Skeletal muscle satellite cell (primary cell): ENCODE measurements around the gene CNTD1.
A peak's percentile ranks its signal among the peaks of the same experiment; 100 is the strongest.

Experiments
- H3K27me3 ChIP-seq: 2 replicates; pipeline ENCODE4 v1.7.0; 2013; ENCODE audit warnings: low read length; ENCODE audit not compliant: control insufficient read depth, insufficient read depth
- H3K36me3 ChIP-seq: 2 replicates; pipeline ENCODE4 v1.7.0; 2013; ENCODE audit warnings: mild to moderate bottlenecking, control low read depth, low read length; ENCODE audit not compliant: insufficient read depth
- H3K4me1 ChIP-seq: 2 replicates; pipeline ENCODE4 v1.7.0; 2013; ENCODE audit warnings: low read length; ENCODE audit not compliant: control insufficient read depth, insufficient read depth
- H3K4me2 ChIP-seq: 2 replicates; pipeline ENCODE4 v1.7.0; 2013; ENCODE audit warnings: mild to moderate bottlenecking, low read length
- H3K4me3 ChIP-seq: 2 replicates; pipeline ENCODE4 v1.7.0; 2013; ENCODE audit warnings: low read length
- H3K9ac ChIP-seq: 2 replicates; pipeline ENCODE4 v1.7.0; 2013; ENCODE audit warnings: mild to moderate bottlenecking, low read depth, low read length, moderate library complexity
- H3K9me3 ChIP-seq: replicated peaks from 2 replicates; pipeline ENCODE4 v1.7.0; 2013; ENCODE audit warnings: mild to moderate bottlenecking, control low read depth, low read length

Gene CNTD1

DNA sequence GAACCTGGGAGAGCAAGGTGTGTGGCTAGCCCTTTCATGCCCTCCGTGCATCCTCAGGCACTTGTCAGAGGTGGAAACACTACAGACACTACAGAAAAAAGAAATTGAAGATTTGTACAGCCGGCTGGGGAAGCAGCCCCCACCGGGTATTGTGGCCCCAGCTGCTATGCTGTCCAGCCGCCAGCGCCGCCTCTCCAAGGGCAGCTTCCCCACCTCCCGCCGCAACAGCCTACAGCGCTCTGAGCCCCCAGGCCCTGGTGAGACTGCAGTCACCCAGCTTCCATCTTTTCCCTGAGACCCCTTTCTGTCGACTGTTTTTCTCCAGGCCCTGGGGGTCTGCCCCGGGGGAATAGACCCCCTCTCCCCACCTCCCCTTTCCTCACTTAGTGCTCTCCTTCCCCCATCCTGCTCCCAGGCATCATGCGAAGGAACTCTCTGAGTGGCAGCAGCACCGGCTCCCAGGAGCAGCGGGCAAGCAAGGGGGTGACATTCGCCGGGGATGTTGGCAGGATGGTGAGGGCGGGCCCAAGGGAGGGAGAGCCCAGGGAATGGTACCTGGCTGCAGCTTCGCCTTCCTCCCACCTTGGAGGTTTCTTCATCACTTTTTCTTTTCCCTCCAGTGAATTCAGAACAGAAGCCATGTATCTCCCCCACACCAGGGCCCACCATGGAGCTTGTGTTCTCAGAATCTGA is 2.4 kb upstream of the CNTD1 start:
- Histone ChIP-seq H3K9me3 (no peaks in the 10 kb centered on the region), H3K27me3 (no peaks in the 10 kb centered on the region), H3K4me1 (peaks cover 12% of the 10 kb centered on the region), H3K9ac (no peak overlapping the region), H3K4me3 (no peak overlapping the region), H3K4me2 (no peak overlapping the region), H3K36me3 (peaks cover 6% of the 10 kb centered on the region)

DNA sequence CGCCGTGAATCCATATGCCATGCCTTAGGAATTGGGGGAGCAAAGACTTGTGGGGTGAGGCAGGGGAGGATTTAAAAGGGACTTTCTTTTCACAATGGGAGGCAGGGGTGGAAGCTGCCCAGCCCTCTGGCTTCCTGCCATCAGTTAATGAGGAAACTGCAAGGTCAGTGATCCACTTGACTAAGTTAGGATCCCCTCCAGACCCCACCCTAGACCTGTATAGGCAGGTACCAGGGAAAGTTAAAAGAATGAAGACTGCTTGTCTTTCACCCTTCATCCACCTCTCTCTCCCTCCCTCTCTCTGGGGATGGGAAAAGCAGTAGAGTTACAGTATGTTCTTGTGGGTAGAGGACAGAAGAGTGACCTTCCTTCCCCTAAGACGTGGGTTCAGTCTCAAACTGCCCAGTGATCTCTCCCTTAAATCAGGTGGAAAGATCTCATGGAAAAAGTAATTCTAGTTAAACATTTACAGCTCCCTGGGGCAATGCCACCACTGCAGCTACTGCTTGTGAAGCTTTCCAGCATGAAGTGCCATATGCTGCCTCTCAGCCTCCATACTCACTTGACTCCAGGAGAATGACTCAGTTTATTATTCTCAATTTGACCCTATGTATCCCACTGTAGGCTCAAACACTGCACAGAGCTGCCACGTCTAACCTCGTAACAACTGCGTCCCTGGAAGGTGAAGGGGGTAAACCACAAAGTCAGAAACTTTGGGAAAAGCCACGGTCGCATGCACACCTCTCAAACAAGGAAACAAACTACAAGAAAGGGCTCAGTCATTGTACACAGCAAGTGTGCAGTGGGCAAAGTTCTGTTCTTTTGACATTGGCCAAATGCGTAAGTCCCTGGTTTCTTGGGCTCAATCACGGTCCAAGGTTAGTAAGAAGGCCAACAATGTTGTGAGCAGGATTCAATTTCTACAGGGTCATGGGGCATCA is 1.3 kb upstream of the CNTD1 start:
- H3K4me1 ChIP-seq = peaks cover 12% of the 10 kb centered on the region
- H3K4me3 ChIP-seq = peak overlapping the region; percentile 93
- peaks cover 6% of the 10 kb centered on the region for H3K36me3 ChIP-seq
- peak overlapping the region; percentile 89 for H3K9ac ChIP-seq
- peak overlapping the region; percentile 82 for H3K4me2 ChIP-seq
- H3K9me3 ChIP-seq = no peaks in the 10 kb centered on the region
- H3K27me3 ChIP-seq = no peaks in the 10 kb centered on the region

DNA sequence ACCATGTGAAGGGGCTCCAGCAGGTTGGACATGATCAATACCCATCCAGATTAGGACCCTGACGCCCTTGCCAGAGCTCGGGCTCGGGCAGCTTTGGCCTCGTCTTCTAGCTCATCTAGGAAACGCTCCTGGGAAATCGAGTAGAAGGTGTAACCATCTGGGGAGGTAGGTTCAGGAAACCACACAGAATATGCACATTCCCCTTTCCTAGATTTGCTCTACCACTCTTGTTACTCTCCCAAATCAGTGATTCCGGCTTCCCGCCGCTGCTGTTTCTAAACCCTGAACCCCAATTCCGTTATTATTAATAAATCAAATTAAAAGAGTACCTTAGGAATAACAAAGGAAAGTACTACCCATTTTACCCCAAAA is 664 bp upstream of the CNTD1 start:
- Histone ChIP-seq H3K4me1 (peaks cover 13% of the 10 kb centered on the region), H3K27me3 (no peaks in the 10 kb centered on the region), H3K9ac (peak overlapping the region; percentile 89), H3K9me3 (no peaks in the 10 kb centered on the region), H3K4me3 (peak overlapping the region; percentile 93), H3K36me3 (peaks cover 6% of the 10 kb centered on the region), H3K4me2 (peak overlapping the region; percentile 82)

DNA sequence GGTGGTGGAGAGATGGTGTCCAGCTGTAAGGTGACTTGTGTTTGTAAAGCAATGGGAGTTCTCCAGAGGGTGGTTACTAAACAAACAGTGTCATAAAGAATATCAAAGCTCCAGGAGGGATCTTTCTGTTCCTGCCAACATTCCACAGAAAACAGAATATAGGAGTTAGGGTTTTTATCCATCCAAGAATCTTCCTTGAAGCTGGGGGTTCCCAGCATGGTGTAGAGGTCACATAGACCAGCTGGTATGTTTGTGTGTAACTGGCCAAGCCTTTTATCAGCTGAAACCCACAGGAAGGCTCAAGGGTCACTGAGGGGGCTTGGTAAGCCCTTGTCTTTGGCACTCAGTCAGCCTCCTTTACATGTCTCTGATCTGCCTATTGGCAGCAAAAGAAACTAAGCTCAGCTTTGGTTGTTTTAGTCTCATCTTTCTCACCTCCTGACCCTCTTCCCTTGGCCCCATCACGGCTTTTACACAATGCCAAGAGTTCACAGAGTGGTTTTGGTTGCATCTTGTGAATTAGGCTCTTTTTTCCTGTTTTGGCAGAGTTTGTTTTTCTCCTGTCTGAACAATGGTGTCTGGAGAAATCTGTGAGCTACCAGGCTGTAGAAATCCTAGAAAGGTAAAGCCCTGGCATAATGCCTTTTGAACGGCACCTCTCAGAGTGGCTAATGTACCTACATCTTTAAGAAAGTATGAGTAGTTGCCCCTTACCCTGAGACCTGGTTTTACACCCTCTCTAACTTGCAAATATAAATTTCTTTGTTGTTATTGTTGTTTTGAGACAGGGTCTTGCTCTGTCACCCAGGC is 4.6 kb downstream of the CNTD1 start:
- H3K9me3 ChIP-seq = no peaks in the 10 kb centered on the region
- H3K4me1 ChIP-seq = peaks cover 9% of the 10 kb centered on the region
- no peak overlapping the region for H3K9ac ChIP-seq
- H3K4me3 ChIP-seq = no peak overlapping the region
- H3K36me3 ChIP-seq = no peaks in the 10 kb centered on the region
- no peaks in the 10 kb centered on the region for H3K27me3 ChIP-seq
- H3K4me2 ChIP-seq = peak overlapping the region; percentile 5

DNA sequence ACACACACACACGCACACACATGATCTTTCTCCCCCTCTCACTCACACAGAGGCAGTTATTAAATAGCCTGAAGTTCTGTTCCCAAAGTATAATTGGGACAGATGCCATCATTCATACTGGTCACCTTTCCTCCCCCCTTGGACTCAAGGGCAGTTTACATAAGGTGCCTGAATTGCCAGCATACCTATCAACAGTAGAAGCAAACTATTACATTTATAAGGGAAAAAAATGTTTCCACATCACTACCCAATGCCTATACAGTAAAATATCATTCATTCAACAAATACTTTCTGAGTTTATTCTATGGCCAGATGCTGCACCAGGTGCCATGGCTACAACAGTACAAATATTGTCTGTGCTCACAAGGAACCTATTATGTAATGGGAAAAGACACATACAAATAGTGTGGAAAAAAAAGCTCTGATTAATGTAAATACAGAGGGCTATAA is 6.3 kb downstream of the CNTD1 start:
- no peaks in the 10 kb centered on the region for H3K36me3 ChIP-seq
- H3K4me3 ChIP-seq = no peak overlapping the region
- no peaks in the 10 kb centered on the region for H3K9me3 ChIP-seq
- peaks cover 13% of the 10 kb centered on the region for H3K4me1 ChIP-seq
- no peaks in the 10 kb centered on the region for H3K27me3 ChIP-seq
- no peak overlapping the region for H3K4me2 ChIP-seq
- no peak overlapping the region for H3K9ac ChIP-seq

DNA sequence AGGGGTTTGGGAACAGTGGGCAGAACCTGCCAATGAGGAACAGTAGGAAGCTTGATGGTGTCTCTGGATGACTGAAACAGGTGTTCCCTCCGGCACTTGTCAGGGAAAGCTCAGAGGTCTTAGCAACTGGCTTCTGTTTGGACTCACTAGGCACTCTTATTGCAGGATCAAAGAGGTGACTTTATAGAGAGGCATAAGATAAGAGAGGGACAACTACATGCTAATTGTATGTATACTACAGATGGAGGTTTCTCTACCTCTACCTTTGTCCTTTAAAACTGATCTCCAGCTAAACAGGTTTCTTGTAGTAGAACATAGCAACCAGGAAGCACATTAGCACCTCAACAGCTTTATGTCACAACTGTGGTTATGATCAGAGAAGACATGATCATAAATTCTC is 7.6 kb downstream of the CNTD1 start:
- Histone ChIP-seq H3K36me3 (peaks cover 12% of the 10 kb centered on the region), H3K9ac (no peak overlapping the region), H3K4me2 (no peak overlapping the region), H3K4me3 (no peak overlapping the region), H3K9me3 (no peaks in the 10 kb centered on the region), H3K27me3 (no peaks in the 10 kb centered on the region), H3K4me1 (peaks cover 13% of the 10 kb centered on the region)

DNA sequence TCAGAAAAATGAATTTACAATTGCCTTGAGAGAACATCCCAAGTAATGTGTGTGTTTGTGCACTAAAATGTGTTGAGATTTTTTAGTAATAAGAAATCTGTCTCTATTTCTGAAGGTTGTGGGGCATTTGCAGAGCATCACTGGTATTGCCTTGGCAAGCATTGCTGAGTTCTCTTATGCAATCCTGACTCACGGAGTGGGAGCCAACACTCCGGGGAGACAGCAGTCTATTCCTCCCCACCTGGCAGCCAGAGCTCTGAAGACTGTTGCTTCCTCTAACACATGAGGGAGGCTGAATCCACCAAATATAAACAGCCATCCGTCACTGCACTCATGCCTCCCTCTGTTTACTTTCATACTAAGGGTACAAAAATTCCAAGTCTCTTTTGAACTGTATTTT is 10.6 kb downstream of the CNTD1 start:
- H3K9me3 ChIP-seq = no peaks in the 10 kb centered on the region
- H3K4me2 ChIP-seq = no peak overlapping the region
- H3K4me1 ChIP-seq = peaks cover 10% of the 10 kb centered on the region
- H3K9ac ChIP-seq = no peak overlapping the region
- no peaks in the 10 kb centered on the region for H3K27me3 ChIP-seq
- H3K4me3 ChIP-seq = no peak overlapping the region
- H3K36me3 ChIP-seq = peaks cover 28% of the 10 kb centered on the region

DNA sequence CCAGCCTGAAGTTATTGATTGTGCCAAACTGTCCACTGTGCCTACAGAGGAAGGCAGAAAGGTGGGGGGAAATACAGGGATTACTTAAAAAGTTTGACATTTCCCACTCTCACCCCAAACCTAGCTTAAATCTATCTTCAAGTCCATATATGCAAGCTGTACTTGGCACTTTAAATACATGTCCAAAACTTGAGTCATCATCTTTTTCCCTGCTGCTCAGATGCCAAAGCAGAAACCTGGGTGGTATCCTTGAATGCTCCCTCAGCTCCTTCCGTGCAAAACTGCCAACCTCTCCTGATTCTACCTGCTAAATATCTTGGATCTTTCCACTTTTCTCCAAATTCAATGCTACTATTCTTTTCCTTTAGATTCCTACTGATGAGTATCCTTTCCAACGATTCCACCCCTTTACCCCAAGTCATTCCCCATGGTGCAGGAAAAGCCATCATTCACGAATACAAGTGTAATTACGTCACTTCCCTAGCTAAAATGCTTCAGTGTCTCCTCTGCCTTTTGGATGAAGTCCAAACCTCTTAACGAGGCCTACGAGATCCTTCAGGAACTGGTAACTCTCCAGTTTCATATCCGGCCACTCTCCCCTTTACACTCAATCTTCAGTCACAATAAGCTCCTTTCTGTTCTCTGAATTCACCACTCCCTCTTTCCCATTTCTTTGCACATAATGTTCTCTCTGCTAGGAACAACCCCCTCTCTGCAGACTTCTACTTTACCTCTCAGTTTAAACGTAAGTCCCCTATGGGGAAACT is 16.2 kb downstream of the CNTD1 start:
- no peaks in the 10 kb centered on the region for H3K9me3 ChIP-seq
- H3K4me1 ChIP-seq = peaks cover 22% of the 10 kb centered on the region
- no peak overlapping the region for H3K4me3 ChIP-seq
- peak overlapping the region; percentile 43 for H3K4me2 ChIP-seq
- H3K36me3 ChIP-seq = peaks cover 73% of the 10 kb centered on the region
- no peak overlapping the region for H3K9ac ChIP-seq
- no peaks in the 10 kb centered on the region for H3K27me3 ChIP-seq

DNA sequence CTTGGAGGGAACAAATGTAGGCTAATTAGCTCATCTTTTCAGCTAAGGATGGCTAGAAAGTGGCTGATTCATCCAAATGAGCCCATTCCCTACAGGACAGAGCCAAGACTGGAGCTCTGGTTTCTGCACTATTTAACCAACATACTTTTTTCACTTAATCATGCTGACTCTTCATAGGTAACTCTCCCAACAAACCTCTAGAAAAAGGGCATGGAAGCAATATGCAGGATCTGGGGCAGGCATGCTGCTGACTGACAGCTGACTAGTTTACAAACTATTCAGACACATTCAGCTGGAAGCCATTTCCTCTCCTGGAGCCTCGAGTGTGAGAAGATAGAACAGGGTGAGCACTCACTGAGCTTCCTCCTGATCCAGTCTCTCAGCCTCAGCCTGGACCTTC is 19.2 kb downstream of the CNTD1 start:
- H3K36me3 ChIP-seq = peaks cover 64% of the 10 kb centered on the region
- no peaks in the 10 kb centered on the region for H3K9me3 ChIP-seq
- H3K4me2 ChIP-seq = no peak overlapping the region
- peaks cover 23% of the 10 kb centered on the region for H3K4me1 ChIP-seq
- H3K9ac ChIP-seq = no peak overlapping the region
- H3K4me3 ChIP-seq = no peak overlapping the region
- no peaks in the 10 kb centered on the region for H3K27me3 ChIP-seq

DNA sequence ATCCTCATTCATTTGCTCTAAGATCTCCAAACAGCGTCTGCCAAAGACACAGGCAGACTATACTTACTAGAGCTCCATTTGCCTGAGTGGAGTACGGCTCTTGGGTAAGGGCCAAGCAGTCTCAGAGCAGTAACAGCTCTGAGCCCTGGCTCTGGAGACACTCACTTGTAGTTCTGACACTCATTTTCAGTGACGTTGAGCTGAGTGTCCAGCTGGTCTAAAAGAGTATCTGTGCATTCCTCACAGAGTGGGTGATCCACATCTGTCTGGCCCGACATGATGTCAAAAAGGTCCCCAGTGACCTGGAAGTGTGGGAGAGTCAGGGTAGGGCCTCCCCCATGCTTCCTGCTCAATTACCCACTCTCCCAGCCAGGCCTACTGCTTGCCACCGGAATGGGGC is 19.7 kb downstream of the CNTD1 start:
- peaks cover 64% of the 10 kb centered on the region for H3K36me3 ChIP-seq
- H3K27me3 ChIP-seq = no peaks in the 10 kb centered on the region
- no peak overlapping the region for H3K4me2 ChIP-seq
- H3K4me3 ChIP-seq = no peak overlapping the region
- H3K9ac ChIP-seq = no peak overlapping the region
- H3K9me3 ChIP-seq = no peaks in the 10 kb centered on the region
- peaks cover 27% of the 10 kb centered on the region for H3K4me1 ChIP-seq
